ENCODE results near the gene SH3PXD2B.

SH3PXD2B gene

GRCh38 chr5:172280317-172280716, 174.0 kb downstream of the SH3PXD2B start:
- no peaks in the 10 kb centered on the region for H3K27me3 ChIP-seq (ENCODE audit: control insufficient read depth in 1 of 2, insufficient read depth in 2 of 2, low read length in 2 of 2)
- H3K4me1 ChIP-seq (ENCODE audit: control insufficient read depth in 1 of 2, insufficient read depth in 2 of 2, low read length in 2 of 2) = peaks cover 19 to 27% of the 10 kb centered on the region in 2 donors
- no peak overlapping the region for H3K4me3 ChIP-seq (ENCODE audit: low read depth in 1 of 2, low read length in 2 of 2)
- no peak overlapping the region for H3K27ac ChIP-seq (ENCODE audit: low read depth, low read length)
- no peaks in the 10 kb centered on the region for H3K36me3 ChIP-seq (ENCODE audit: control insufficient read depth in 1 of 2, insufficient read depth in 2 of 2, low read length in 2 of 2)
- H3K9me3 ChIP-seq (ENCODE audit: control insufficient read depth in 1 of 2, low read length in 2 of 2) = no peaks in the 10 kb centered on the region
- no peak overlapping the region for H3K9ac ChIP-seq (ENCODE audit: low read depth in 1 of 2, low read length in 2 of 2)

- Histone ChIP-seq H3K27ac (ENCODE audit: low read depth, low read length) (no peak overlapping the region), H3K36me3 (ENCODE audit: control insufficient read depth in 1 of 2, insufficient read depth in 2 of 2, low read length in 2 of 2) (no peaks in the 10 kb centered on the region), H3K27me3 (ENCODE audit: control insufficient read depth in 1 of 2, insufficient read depth in 2 of 2, low read length in 2 of 2) (no peaks in the 10 kb centered on the region), H3K9ac (ENCODE audit: low read depth in 1 of 2, low read length in 2 of 2) (no peak overlapping the region), H3K4me1 (ENCODE audit: control insufficient read depth in 1 of 2, insufficient read depth in 2 of 2, low read length in 2 of 2) (peaks cover 14 to 20% of the 10 kb centered on the region in 2 donors), H3K4me3 (ENCODE audit: low read depth in 1 of 2, low read length in 2 of 2) (no peak overlapping the region), H3K9me3 (ENCODE audit: control insufficient read depth in 1 of 2, low read length in 2 of 2) (no peaks in the 10 kb centered on the region)
These were observed 176.0 kb downstream of the SH3PXD2B start for GRCh38 chr5:172278356-172278755.

GRCh38 chr5:172276214-172276613, 178.1 kb downstream of the SH3PXD2B start:
- H3K36me3 ChIP-seq (ENCODE audit: control insufficient read depth in 1 of 2, insufficient read depth in 2 of 2, low read length in 2 of 2) = no peaks in the 10 kb centered on the region
- H3K4me1 ChIP-seq (ENCODE audit: control insufficient read depth in 1 of 2, insufficient read depth in 2 of 2, low read length in 2 of 2) = peaks cover 0 to 7% of the 10 kb centered on the region in 2 donors
- no peaks in the 10 kb centered on the region for H3K9me3 ChIP-seq (ENCODE audit: control insufficient read depth in 1 of 2, low read length in 2 of 2)
- no peak overlapping the region for H3K4me3 ChIP-seq (ENCODE audit: low read depth in 1 of 2, low read length in 2 of 2)
- no peak overlapping the region for H3K9ac ChIP-seq (ENCODE audit: low read depth in 1 of 2, low read length in 2 of 2)
- no peak overlapping the region for H3K27ac ChIP-seq (ENCODE audit: low read depth, low read length)
- no peaks in the 10 kb centered on the region for H3K27me3 ChIP-seq (ENCODE audit: control insufficient read depth in 1 of 2, insufficient read depth in 2 of 2, low read length in 2 of 2)

Data from duodenal mucosa (tissue), 2 donors.